Neural crest cell (in vitro differentiated cells): ENCODE data around the gene MAP3K20. TPM values are rescaled to one million over a fixed set of nuclear protein-coding genes. Genes with fewer than 3 reads are reported as not detected.

Experiments used
- DNase-seq: peaks from one replicate; pipeline ENCODE4 v3.0.0; 2021; ENCODE audit warnings: low read depth, mixed read lengths, low spot score
- H3K27ac Mint-ChIP-seq: one replicate; pipeline ENCODE4 v1.8.0; 2021; ENCODE audit warnings: mild to moderate bottlenecking, mixed read lengths; ENCODE audit not compliant: unreplicated experiment
- H3K27me3 Mint-ChIP-seq: 2 replicates; pipeline ENCODE4 v1.8.0; 2021; ENCODE audit warnings: low read depth, mild to moderate bottlenecking, mixed read lengths
- H3K36me3 Mint-ChIP-seq: 2 replicates; pipeline ENCODE4 v1.8.0; 2021; ENCODE audit warnings: low read depth, mild to moderate bottlenecking, mixed read lengths
- H3K4me1 Mint-ChIP-seq: 2 replicates; pipeline ENCODE4 v1.8.0; 2021; ENCODE audit warnings: mixed read lengths
- H3K4me3 Mint-ChIP-seq: one replicate; pipeline ENCODE4 v1.8.0; 2021; ENCODE audit warnings: mild to moderate bottlenecking, mixed read lengths
- H3K9me3 Mint-ChIP-seq: 2 replicates; pipeline ENCODE4 v1.8.0; 2021; ENCODE audit warnings: mixed read lengths
- CTCF ChIP-seq: fragments of 200-600 bp; sonication (generic); conservative IDR thresholded peaks from 2 replicates; pipeline ENCODE4 v1.5.0; 2021; ENCODE audit warnings: antibody characterized with exemption, mild to moderate bottlenecking
- total RNA-seq: library from RNA; stranded (reverse); gene quantifications from 2 replicates; pipeline ENCODE4 v1.2.1, GENCODE V29; 2021

The MAP3K20 gene
- total RNA-seq, 1 donor from 2014 or later = 27.6 TPM

DNA sequence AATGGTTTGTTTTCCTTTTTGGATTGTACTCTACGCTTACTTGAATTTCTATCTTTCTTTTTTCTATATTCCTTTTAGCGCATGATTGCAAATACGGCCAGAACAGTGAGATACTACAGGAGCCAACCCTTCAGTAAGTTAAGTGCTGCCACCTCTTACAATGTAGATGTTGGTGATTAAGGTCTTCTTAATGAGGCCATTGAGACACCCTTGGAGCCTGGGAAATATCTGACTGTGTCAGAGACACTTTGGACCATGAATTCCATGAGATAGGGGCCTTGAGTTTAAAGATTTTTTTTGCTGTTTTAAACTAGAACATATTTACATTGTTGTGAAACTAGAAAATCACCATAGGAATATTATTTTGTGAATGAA lies 27.1 kb upstream of the MAP3K20 start:
- Mint-ChIP-seq H3K27me3 (no peaks in the 10 kb centered on the region), H3K4me1 (peaks cover 9% of the 10 kb centered on the region), H3K27ac (no peak overlapping the region), H3K9me3 (no peaks in the 10 kb centered on the region), H3K36me3 (no peaks in the 10 kb centered on the region), H3K4me3 (no peak overlapping the region)
- DNase-seq = no peak
- no peak for TF ChIP-seq CTCF

DNA sequence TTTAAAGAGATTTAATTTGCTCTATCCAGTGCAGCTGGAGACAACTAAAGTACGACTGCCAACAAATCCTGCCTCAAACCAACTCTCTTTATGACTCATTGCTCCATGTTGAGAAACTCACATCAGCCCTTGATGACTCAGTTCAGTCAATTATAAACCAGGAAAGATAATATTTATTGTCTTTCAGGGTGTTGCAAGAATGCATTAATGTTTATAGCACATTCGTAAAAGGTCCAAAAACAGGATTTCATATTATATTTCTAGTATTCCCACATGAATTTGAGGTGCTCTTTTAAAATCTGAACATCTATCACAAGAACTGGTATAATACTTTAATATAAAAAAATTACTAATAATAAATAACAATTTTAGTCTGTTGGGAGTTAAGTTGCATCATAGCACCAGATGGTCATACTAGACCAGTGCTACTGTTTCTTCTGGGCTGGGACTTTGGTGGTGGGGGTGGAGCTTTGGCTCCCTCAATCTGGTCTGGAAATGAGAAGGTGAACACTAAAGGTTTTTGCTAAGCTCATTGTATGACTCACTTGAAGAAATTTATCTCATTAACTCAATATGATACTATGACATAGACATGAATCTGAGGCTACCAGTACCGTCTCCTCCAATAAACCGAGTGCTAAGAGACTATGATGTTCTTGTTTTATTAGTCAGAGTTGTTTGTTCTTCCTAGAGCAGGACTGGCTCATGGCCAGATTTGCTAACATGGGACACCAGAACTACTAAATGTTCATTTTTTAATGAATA lies 26.6 kb upstream of the MAP3K20 start:
- Mint-ChIP-seq H3K27ac (no peak overlapping the region), H3K27me3 (no peaks in the 10 kb centered on the region), H3K36me3 (no peaks in the 10 kb centered on the region), H3K4me1 (peaks cover 11% of the 10 kb centered on the region), H3K4me3 (no peak overlapping the region), H3K9me3 (no peaks in the 10 kb centered on the region)
- no peak for TF ChIP-seq CTCF
- DNase-seq = no peak

DNA sequence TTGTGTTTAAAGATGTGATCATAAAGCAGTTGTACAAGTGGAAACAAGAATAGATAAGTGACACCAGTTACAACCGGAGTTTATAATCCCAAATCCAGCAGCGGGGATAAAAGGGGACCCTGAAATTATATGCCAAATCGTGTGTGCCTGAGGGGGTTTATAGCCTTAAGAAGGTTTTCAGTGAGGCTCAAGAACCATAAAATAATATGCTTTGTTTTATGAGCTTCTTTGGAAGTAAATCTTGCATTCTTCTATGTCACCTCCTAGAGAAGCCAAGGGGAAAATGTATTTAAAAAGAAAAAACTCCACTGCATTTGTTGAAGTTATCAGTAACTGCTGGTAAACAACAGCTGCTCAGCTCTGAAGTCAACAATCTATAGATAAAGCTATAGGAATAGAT lies 25.8 kb upstream of the MAP3K20 start:
- no peaks in the 10 kb centered on the region for H3K36me3 Mint-ChIP-seq
- no peak overlapping the region for H3K27ac Mint-ChIP-seq
- H3K4me1 Mint-ChIP-seq = peaks cover 11% of the 10 kb centered on the region

DNA sequence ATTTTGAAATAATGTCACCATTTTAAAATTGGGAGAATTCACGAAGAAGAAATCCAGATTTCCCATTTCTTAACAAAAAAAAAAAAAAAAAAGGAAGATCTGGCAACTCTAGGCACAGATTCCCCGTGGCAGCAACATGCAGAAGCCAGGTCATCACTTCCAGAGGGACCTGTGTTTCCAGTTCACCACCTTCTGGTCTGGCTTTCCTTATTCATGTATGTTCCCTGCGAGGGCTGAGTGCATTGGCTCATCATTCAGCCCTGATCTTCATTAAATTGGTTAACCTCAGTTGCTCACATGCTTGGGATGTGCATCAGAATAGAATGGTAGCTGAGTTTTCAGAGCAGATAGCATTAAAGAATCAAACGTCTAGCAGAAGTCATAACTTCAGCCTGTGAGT lies 25.0 kb upstream of the MAP3K20 start:
- Mint-ChIP-seq H3K4me3 (no peak overlapping the region), H3K27ac (no peak overlapping the region), H3K4me1 (peaks cover 11% of the 10 kb centered on the region), H3K27me3 (no peaks in the 10 kb centered on the region), H3K36me3 (no peaks in the 10 kb centered on the region), H3K9me3 (no peaks in the 10 kb centered on the region)
- no peak for DNase-seq
- TF ChIP-seq CTCF = no peak

More for the DNA sequence above, 25.8 kb upstream of the MAP3K20 start:
- DNase-seq = no peak
- Mint-ChIP-seq H3K9me3 (no peaks in the 10 kb centered on the region), H3K27me3 (no peaks in the 10 kb centered on the region), H3K4me3 (no peak overlapping the region)
- no peak for TF ChIP-seq CTCF

GRCh38 chr2:173051463-173052215 lies 24.0 kb upstream of the MAP3K20 start:
- H3K27me3 Mint-ChIP-seq = no peaks in the 10 kb centered on the region
- H3K27ac Mint-ChIP-seq = no peak overlapping the region
- no peak for DNase-seq
- peaks cover 6% of the 10 kb centered on the region for H3K4me1 Mint-ChIP-seq
- H3K4me3 Mint-ChIP-seq = no peak overlapping the region
- no peak for TF ChIP-seq CTCF
- no peaks in the 10 kb centered on the region for H3K9me3 Mint-ChIP-seq
- no peaks in the 10 kb centered on the region for H3K36me3 Mint-ChIP-seq
